Activated T-helper 9 cell treated with anti-CD3 and anti-CD28 coated beads, Interleukin-2, amount 50 U/mL, for 16 hours (primary cell): ENCODE results near the gene ANLN.
"Not testable (repeated sequence)": the region's sequence is repeated elsewhere in the genome, so short reads cannot be mapped to it uniquely, and the experiment has no call there.

Experiments
- DNase-seq: peaks from one replicate; pipeline ENCODE4 v3.0.0-alpha.2; 2020; ENCODE audit warnings: low read depth

ANLN gene

DNA sequence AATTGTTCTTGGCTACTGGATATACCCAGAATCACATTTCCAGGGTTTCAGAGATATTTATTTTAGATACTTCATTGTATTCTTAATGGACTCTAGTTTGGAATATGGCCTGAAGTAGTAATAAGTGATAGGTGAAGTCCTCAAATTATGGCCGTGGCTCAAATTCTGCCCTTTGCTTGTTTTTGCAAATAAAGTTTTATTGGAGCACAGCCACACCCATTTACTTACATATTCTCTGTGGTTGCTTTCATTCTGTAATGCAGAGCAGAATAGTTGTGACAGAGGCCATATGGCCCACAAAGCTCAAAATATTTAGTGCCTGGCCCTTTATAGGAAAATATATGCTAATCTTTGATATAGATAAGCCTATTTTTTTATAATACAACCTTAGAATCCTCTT is 19.5 kb downstream of the ANLN start:
- DNase-seq: no peak

DNA sequence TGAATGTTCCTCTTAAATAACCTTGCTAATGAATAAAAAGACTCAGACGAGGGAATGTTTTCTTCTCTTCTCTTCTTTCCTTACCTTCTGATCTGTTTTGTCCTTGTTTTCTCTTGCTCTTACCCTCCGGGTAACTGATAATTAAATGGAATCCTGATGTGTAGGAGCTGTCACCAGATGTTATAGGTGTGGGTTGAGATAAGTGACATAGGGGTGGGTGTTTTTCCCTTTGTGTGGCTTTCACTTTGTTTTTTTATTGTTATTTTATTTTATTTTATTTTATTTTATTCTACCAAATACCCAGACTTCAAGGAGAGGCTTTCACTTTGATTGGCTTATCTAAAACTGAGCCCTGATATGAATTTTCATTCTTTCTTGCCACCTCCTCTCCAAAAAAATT is 25.5 kb downstream of the ANLN start:
- DNase-seq: no peak

DNA sequence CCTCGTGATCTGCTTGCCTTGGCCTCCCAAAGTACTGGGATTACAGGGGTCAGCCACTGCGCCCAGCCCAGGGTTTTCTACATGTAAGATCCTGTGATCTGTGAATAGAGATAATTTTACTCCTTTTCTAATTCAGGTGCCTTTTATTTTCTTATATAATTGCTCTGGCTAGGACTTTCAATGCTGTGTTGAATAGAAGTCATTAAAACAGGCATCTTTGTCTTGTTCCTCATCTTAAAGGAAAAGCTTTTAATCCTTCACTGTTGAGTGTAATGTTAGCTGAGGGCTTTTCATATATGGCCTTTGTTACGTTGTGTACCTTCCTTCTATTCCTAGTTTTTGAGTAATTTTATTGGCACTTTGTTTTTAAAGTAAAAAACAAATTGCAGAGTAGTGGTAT is 26.6 kb downstream of the ANLN start:
- DNase-seq: no peak

DNA sequence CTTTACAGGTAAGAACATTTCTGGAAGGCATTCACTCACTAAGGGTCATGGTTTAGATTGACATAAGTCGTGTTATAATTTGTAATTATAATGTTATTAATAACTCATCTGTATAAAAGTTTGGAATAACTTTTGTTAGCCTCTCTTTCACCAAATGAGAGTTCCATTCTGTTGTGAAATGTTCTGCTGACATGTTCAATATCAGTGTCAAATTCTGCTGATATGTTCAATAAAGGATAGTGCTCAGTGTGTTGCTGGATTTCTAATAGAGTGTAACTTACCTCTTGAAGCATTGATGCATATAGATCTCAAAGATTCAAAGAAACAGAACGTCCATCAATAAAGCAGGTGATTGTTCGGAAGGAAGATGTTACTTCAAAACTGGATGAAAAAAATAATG is 30.6 kb downstream of the ANLN start:
- no peak for DNase-seq

DNA sequence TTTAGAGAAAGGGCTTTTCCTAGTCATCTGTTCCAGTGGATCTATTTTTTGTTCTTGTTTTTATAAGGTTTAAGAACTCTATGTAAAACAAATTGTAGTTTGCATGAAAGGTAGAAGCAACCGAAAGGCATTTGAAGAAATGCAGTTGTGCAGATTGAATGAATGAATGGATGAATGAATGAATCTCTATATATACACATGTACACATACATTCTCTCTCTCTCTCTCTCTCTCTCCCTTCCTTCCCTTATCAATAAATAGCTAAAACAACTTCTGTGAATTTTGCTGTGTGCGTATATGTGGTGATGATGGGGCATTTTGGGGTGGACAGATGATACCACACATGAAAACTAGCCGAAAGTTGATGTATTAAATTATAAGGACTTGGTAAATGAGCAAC is 32.4 kb downstream of the ANLN start:
- DNase-seq: no peak

DNA sequence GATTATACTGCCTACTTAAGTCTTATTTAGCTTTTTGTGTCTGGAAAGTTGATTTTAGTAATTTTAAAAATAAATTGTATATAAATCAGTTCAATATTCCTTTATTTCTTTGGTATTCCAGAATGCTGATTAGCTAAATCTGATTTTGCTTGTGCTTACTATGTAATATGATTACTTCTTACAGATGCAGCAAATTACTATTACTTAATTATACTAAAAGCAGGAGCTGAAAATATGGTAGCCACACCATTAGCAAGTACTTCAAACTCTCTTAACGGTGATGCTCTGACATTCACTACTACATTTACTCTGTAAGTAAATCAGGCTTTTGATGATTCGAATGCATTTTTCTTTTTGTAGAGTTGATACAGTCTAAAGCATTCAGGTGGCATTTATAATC is 34.0 kb downstream of the ANLN start:
- DNase-seq: no peak

DNA sequence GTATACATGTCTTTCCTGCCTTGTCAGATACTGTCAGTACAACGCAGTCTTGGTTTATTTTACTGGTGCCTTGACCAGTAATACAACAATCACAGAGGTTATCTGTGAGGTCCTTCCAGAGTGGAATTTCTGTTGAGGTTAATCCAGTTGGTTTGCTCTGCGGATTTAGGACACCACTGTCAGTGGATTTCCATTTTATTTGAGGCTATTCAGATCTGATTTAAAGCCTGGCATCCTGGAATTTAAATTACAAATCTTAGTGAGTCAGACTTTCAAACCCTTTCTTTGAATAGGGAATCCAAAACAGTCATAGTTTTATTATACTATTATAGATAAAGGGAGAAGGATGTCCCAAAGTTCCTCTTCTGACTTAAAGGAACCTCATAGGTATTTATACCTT is 40.5 kb downstream of the ANLN start:
- no peak for DNase-seq

DNA sequence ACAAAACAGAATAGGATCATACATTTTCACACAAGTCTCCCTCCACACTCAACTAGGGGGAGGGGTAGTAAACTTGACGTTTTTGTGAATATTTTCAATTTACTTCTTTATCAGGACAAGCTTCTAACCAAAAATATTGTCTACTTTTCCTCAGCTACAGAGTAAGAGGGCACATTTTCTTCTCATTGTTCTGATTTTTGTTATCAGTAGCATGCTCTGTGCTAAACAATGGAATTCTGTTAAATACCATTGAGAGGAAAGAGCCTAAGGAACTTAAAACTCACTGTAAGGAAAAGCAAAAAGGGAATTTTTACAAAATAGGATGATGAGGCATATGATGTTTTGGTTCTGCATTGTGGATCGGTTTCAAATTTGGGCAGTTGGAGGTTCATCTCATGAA is 41.2 kb downstream of the ANLN start:
- no peak for DNase-seq

DNA sequence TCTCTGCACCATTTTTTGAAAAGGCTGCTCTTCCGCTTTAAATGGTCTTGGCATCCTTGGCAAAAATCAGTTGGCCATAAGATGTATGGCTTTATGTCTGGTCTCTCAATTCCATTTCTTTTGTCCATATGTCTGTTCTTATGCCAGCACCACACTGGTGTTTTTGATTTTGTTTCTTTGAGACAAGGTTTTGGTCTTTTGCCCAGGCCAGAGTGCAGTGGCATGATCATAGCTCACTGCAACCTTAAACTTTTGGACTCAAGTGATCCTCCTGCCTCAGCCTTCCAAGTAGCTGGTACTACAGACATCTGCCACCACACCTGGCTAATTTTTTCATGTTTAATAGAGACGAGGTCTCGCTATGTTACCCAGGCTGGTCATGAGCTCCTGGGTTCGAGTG is 48.5 kb downstream of the ANLN start:
- DNase-seq: no peak

DNA sequence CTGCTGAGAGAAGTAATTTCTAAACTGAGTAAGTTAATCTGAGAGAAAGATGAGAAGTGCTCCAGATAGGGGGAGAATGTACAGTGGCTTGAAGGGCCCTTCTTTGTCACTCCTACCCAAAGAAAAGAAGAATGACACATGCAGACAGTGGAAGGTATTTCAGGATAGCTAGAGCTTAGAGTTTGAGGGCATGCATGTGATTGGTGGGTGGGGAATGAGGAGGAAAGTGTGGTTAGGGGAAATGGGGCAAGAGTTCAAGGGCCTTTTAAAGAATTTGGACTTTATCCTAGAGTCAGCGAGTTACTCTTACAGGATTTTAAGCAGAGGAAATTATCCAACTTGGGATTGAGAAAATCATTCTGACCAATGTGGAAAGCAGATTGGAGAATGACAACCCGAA is 50.0 kb downstream of the ANLN start:
- DNase-seq: no peak

DNA sequence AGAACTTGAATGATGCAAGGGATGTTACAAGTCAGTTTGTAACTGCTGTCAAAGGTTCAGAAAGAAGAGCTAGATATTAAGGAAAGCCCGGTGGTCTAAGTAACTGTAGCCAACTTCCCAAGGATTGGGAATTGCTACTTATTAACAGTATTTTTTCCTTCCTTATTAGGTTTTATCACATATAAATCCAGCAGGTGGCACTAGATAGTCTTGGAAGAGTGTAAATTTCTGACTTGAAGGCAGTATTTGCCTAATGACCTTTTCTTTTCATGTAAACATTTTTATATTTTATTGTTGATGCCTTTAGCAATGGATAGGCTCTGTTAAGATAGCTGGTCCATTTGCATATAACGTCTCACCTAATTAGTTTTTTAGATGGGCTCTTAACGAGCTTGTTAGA is 51.2 kb downstream of the ANLN start:
- DNase-seq: no peak

DNA sequence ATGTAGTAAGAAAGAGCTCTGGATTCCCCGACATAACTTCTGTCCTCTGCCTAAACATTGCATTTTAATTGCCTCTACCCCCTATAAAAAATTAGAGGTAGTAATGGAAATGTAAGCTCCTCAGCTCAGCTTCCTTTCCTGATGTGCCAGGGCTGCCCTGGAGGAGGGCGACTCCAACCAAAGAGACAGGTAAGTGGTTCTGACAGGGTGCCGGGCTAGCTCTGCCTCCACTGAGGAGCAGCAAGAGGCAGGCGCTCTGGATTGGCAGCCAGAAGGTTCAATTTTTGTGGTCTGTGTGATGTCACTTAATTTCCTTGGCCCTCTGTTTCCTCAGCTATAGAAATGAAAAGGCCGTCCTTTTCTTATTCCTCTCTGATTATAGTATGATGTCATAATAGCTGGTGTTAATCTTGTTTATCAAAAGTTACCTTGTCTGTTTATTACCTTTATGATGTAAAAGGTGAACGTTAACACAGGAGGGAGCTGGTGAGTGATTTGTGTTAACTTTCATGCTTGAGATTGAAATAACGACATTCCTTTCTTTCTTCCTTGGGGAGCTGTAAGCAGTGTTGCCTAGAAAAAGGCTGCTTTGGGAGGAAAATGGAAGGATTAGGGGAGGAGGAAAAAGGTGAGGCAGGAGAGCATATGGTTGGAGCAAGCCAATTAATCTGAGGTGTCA is 51.8 kb downstream of the ANLN start:
- DNase-seq: no peak

DNA sequence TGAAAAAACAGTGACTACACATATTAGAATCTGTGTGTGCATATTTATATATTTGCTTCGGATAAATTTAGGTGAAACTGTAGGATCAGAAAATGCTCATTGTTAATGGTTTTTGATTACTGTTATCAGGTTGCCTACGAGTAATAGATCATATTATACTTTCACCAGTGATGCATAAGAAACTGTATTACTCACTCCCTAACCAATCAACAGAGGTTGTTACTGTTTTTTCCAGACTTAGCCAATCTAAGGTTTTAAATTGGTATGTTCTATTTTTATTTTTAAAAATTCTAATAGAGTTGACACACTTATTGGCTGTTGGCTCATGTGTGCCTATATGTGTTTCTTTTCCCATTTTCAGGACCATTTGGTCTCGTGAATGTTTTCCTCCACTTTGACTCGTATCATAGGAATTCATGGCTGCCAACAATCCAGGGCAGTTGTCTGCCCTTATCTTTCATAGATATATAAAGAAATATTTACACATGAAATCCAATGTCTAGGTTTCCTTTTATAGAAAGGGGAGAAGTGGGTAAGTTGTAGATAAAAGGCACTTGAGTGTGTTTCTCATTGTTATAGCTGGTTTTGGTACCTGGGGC is 59.2 kb downstream of the ANLN start:
- no peak for DNase-seq

DNA sequence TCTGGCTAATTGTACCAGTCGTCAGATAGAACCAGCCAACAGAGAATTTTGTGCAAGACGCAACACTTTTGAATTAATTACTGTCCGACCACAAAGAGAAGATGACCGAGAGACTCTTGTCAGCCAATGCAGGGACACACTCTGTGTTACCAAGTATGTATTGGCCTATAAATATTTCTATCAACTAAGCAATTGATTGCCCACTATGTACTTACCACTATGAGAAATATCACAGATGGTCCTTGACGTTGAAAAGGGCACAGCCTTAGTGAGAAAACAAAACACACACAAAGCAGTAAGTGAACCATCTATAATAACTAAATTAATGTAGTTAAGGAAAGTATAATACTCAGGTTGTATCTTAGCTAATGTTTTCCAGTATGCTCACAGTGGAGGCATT is 60.0 kb downstream of the ANLN start:
- DNase-seq: no peak

DNA sequence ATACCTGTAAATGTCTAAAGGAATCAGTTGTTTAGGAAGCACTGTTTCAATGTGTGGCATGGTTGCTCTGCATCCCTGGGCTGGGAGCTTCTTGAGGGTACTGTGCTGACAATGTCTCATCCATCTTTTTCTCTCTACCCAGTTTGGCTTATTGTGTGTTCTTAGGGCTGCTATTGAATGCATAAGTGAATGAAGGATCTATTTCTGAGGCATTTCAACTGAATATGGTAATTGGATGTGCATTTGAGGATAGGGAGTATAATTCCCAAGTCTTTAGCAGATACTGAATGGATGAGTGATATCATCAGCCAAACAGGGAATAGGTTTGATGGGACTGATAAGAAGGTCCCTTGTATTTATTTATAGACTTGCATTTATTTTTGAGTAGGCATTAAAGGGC is 64.1 kb downstream of the ANLN start:
- DNase-seq: no peak

DNA sequence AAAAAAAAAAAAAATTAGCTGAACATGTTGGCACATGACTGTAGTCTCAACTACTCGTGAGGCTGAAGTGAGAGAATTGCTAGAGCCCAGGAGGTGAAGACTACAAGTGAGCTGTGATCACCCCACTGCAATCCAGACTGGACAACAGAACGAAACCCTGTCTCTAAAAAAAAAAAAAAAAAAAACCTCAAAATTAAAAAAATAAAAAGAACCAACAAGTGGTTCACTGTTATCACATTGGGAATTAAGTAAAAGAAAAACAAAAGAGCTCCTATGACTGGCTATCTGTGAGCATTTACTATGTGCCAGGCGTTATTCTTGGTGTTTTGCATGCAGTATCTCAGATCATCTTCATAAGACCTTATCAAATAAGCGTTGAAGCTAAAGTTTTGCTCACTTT is 66.0 kb downstream of the ANLN start:
- DNase-seq: no peak

DNA sequence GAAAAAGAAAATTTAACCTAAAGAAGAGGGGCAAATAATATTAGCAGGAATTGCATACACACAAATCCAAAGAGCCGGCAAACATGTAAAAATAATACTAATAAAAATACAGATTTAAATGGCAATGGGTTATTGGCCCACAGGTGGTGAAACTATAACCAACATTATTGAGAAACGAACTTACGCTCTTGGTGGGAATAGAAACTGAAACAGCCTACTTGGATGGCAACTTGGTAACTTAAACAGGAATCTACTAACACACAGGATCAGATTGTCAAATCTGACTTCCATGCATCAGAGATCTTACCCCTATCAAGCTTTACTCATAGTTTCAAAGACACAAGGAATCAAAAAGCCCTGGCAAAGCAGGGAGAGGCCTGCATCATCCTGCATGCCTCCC is 66.5 kb downstream of the ANLN start:
- DNase-seq: no peak

DNA sequence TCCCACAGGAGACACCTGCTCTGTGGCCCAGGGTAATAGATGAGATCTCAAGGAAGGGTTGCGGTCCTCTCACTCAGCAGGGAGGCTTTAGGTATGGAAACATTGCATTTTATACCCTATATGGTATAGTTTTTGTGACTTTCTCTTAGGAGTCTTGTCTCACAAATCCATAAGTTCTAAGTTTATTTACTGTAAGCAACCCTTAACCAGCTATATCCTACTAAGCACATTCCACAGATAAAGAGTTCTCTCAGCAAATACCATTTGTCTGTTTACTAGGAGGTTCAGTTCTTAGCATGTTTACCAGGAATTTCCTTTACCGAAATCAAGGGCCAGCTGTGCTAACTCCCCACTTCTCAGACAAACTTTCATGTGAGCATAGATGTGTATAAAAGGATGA is 66.9 kb downstream of the ANLN start:
- DNase-seq: no peak

DNA sequence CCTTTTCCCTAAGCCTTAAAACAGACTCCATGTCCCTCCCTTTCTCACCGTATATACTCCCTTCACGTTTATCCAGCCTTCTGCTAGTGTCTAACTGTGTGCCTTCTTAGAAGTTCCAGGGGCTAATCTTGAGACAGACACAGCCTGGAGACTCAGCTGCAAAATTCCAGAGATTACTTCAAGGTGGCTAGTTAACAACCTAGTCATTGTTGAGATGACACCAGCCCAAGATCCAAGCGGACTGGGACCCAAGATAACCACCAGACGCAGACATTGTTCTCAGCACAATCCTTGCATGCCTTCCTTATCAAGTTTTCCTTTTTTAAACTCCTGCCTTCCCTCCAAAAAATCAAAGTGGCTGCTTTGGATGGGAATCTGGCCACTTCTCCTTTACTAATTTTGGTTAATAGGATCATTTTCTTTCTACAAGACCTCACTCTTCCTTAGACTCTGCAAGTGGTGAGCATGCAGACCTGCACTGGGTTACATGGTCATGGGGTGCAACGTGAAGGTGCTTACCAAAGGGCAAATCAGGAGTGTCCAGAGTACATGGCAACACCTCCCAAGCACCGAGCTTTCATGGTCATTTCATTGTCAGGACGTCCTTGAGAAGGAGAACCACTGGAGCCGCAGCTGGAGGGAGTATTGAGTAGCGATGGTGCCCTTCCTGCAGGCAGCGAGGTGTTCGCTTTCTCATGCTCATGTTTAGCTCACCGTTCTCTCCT is 69.7 kb downstream of the ANLN start:
- no peak for DNase-seq

DNA sequence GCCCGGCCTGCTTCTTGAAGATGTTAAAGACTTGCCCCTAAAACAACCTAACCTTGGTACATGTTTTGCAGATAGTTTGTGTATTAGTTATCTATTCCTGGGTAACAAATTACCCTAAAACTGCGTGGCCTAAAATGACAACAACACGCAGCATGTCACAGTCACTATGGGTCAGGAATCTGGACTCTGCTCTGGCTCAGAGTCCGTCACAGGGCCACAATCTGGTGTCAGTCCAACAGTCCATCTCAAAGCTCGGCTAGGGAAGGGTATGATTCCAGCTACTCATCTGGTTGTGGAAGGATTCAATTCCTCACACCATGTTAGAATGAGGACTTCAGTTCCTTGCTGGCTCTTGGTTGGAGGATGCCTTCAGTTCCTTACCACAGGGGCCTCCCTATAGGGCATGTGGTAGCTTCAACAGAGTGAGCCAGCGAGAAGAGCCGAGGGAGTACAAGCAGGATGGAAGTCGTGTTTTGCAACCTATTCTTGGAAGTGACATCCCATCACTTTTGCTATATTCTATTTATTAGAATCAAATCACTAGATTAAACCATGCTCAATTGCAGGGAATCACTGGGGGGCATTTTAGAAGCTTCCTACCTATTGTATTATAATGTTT is 71.3 kb downstream of the ANLN start:
- no peak for DNase-seq

DNA sequence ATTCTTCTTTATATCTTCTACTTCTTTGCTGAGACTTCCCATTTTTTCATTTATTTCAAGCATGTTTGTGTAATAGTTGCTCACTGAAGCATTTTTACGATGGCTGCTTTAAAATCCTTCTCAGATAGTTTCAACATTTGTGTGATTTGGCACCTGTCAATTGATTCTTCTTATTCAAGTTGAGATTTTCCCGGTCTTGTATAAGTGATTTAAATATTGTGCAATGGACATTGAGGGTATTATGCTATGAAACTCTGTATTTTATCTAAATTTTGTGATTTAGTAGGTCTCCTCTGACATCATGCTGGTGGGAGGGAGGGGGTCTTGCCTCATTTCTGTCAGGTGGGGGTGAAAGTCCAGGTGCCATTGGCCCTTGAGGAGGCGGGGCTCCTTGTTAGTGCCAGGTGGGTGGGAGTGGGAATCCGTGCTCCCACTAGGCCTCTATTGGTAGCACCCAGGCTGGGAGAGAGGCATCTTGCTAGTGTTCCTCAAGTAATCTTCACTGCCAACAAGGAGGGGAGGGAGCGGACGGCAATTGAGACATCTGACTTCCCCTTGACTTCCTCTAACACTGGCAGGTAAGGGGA is 73.0 kb downstream of the ANLN start:
- DNase-seq: no peak

DNA sequence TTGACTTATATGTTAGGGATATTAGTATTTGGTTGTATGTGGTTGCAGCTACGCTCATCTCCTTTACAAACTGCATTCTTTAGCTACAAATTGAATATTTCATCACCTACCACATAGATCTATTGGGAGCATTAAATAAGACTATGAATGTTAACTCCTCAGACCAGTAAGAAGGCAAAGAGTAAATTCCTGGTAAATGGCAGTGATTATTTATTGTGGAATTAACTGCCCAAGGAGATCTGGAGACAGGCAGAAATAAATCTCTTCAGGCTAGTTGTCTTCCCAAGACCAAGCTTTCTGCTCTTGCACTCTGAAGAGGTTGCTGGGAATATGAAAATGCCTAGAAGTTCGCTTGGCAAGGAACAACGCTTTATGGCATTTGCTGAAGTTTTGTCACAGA is 74.6 kb downstream of the ANLN start:
- DNase-seq: no peak

DNA sequence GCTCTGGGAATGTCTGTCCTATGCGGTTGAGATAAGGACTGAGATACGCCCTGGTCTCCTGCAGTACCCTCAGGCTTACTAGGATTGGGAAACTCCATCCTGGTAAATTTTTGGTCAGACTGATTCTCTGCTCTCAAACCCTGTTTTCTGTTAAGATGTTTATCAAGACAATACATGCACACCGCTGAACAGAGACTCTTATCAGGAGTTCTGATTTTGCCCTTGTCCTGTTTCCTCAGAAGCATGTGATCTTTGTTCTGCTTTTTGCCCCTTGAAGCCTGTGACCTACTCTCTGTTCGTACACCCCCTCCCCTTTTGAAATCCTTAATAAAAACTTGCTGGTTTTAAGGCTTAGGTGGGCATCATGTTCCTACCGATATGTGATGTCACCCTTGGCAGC is 76.3 kb downstream of the ANLN start:
- not testable (repeated sequence) for DNase-seq
